Measurements from ENCODE around the gene ALG11.
"Not testable (repeated sequence)": the region's sequence is repeated elsewhere in the genome, so short reads cannot be mapped to it uniquely, and the experiment has no call there.

The ALG11 gene

DNA sequence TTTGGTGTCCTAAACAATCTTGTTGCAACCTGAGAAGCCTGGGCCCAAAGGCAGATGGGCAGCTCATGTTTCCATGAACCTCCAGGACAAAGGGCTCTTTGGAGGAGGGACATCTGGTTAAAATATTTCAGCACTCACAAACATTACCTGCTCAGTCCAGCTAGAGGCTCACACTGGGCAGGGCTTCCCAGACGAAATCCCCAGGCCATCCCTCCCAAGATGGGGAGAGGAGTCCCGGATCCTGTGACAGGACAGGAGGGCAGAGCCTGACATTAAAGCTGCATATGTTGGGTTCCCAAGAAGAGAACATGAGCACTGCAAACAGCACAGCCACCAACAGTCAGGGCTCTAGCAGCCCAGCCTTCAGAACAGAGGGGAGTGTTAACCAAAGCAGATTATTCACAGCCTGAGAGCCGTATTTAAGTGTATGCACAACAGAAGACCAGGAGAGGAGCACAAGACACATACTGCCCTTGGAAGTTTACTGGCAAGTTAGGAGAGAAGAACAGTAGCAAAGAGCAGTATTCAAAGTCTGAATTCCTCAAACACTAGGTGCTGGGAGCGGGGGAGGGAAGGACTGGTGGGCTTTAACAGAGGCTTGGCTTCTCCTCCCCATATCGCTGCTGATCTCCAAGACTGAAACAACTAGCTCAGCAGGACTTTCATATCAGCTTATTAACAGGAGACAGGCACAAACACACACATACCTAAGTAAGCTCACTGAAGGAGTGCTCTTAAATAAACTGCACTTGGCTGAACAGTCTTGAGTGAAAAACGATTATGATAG, 13.3 kb upstream of the ALG11 start:
- DNase-seq: peak; percentile 59

DNA sequence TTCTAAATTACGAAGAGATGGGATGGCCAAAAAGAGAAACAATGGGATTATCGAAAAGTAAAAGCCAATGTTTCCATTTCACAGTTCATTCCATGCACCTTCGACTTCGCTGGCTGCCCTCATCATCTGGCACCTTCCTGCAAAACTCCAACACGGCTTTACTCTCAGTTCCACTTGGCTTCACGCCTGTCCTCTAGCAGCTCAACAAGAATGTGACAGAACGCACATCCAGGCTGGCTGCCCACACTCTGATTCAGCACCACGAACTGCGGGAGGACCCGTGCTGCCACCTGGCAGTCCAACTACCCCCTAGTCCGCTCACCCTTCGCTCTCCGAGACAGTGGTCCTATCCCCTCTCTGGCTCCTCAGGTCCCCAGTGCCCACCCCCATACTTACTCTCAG, 12.7 kb upstream of the ALG11 start:
- peak; percentile 59 for DNase-seq

DNA sequence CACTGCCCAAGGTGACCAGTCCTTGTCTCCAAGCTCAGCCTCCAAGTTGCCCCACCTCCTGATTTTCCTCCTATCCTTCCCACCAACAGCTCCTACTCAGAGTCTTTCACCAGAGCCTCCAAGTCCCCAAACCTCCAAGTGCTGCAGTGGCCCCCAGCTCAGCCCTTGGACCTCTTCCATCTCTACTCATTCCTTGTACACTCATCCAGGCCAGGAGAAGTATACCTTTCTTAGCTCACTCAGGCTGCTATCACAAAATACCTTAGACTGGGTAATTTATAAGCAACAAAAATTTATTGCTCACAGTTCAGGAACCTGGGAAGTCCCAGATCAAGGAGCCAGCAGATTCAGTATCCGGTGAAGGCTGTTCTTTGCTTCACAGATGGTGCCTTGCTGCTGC, 12.3 kb upstream of the ALG11 start:
- no peak for DNase-seq

DNA sequence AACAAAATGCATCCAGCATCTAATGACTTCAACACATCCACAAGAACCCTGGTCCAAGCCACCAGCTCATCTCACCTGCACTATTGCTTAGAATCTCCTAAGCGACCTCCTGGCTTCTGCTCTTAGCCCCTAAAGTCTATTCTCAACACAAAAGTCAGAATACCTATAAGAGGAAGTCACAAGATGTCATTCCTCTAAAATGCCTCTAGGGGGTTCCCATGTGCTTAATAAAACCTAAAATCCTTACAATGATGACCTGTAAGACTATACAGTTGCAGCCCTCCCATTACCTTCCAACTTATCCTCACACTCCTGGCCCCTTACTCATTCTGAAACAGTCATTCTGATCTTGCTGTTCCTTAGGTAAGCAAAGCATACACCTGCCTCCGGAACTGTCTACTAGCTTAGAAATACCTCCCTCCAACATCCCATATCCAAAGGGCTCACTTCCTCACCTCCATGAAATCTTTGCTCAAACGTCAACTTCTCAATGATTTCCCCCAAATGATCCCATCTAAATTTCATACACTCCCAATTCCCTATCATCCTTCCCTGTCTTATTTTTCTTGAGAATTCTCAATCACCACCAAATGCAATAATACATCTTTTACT, 11.0 kb upstream of the ALG11 start:
- peak; percentile 16 for DNase-seq

DNA sequence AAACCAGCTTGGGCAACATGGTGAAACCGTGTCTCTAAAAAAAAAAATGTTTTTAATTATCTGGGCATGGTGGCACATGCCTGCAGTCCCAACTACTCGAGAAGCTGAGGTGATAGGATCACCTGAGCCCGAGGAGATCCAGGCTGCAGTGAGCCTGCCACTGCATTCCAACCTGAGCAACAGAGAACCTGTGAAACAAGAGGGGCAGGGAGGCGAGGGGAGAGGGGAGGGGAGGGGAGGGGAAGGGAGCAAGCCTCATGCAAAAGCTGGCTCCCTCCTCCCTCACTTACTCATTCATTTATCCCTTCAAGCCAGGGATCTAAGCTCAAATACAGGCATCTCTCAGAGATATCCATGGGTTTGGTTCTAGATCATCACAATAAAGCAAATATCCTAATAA, 9.8 kb upstream of the ALG11 start:
- no peak for DNase-seq

DNA sequence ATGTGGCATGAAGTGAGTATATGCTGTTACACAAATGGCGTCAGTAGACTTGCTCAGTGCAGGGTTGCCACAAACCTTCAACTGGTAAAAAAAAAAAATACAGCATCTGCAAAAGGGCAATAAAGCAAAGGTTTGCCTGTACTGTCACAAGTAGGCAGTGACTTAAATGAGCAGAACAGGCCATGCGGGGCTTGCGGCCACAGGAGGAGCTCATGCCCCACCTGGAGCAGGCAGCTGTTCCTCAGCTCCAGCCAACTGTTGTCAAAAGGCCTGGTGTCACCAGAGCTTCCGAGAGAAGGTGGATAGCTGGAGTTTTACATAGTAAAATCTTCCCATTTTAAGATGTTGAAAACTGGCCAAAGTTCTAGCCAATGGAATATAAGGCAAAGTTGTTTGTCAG, 8.7 kb upstream of the ALG11 start:
- no peak for DNase-seq

DNA sequence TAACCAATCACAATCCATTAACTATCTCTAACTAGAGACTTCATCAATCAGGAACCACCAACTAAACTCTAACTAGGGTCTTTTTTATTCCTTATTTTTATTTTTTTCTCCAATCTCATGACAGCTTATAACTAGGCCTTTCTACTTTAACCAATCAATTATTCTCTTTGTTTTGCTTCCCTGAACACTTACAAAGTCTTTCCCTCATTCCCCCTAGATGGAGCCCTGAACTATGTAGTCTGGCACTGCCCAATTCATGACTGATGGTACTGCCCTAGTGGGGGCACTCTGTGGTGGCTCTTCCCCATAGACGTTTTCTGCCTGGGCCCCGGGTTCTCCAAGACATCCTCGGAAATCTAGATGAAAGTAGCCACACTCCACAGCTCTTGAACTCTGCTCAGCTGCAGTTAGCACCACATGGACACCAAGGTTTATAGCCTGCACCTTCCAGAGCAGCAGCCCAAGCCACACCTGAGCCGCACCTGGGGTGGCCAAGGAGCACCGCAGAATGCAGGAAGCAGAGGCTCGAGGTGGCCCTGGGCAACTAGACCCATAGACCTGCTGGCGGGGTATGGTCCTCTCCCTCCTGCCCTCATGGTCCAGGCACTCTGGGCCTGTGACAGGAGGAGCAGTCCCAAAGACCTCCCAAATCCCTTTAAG, 7.6 kb upstream of the ALG11 start:
- DNase-seq: no peak

DNA sequence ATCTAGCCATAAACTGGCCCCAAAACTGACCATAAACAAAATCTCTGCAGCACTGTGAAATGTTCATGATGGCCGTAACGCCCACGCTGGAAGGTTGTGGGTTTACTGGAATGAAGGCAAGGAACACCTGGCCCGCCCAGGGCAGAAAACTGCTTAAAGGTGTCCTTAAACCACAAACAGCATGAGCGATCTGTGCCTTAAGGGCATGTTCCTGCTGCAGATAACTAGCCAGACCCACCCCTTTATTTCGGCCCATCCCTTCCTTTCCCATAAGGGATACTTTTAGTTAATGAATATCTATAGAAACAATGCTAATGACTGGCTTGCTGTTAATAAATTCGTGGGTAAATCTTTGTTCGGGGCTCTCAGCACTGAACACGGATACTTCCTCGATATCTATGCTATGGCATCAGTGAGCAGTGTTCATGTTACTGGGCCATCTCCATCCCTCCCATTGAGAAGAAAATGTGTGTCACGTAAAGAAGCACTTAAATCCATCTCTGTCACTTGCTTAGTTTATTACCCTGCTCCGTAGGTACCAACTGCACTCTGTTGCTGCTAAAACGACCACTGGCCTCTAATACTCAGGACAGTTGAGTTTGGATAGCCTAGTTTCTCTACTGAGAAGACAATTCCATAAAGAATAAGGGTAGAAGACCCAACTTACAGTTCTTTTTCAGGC, 6.2 kb upstream of the ALG11 start:
- no peak for DNase-seq

DNA sequence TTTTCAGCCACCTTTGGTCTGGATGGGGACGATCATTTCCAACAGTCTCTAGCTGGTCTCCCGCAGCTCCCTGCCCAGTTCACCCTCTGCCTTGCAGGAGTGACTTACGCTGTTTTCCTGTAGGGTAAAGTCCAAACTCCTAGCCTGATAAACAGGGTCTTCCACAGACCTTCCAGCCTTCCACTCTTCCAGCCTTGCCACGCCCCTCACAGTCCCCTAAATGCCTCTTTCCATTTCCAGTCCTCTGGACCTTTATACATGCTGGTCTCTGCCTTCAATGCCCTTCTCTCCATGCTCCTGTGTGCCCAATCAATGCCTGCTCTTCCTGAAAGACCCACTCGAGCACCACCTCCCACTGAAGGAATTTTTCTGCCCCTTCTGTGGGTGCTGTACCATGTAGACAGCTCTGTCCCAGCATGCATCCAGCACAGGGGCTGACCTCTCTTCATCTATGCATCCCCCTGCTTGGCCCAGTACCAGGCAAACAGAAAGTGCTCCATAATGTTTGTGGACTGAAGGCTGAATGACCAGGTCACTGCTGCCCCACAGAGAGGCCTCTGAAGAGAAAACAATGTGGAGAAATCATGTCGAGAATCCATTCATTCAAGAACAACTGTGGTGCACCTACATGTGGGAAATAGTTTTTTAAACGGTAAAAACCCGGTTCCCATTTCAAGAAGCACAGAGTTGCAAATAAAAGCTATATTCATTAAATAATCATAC, 5.5 kb upstream of the ALG11 start:
- no peak for DNase-seq

DNA sequence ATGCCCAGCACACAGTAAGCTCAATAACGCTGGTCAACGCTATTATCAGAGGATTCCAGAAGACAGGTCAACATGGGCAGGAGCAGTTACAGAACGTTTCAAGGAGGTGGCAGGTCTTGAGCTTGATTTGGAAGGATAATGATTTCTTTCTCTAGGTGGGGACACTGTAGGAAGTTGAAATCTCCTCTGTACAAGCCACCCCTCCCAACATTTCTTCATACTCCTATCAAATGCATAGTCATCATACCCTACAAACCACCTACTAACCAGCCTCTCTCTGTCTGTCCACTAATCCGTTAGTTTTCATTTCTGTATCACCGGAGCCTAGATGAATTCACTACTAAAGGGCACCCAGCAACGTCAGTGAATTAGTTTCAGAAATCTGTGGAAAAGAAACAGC, 2.3 kb upstream of the ALG11 start:
- DNase-seq: no peak

DNA sequence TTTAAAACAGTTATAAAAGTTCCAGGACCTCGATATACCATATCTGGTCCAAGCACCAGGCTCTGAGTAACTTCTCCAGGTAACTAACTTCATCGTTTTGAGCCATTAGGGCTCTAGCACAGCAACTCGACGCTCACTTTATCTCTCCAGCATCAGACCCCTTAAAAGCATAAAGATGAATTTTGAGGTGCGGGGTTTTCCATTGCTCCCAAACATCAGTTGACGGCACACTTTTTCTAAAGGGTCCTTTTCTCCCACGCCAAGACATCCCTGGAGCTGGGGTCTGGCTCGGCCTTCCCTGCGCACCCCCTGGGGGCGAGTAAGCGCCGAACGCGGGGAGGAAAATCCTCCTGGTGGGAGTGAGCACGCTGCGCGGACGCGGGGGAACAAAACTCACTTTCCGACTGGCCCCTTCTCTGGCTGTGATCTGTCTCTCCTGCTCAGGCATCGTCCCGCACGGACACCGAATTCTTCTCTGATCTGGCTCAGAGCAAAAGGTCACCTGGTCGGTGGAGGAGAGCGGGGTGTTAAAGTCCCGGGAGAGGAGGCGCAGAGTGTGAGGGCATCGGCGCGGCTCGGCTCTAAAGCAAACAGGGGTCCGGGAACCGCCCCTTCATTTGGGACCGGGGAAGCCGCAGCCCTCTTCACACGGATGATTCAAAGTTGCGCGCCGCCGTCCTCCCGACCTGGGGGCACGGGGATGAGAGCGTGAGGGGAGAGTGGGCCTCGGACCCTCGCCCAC, 1.1 kb upstream of the ALG11 start, which contains the start of gene ATP7B:
TSS of gene ATP7B (minus strand) at position 561 of the 742 bp plus-strand sequence. CDS start at position 448, 113 bp downstream.
- DNase-seq: no peak

DNA sequence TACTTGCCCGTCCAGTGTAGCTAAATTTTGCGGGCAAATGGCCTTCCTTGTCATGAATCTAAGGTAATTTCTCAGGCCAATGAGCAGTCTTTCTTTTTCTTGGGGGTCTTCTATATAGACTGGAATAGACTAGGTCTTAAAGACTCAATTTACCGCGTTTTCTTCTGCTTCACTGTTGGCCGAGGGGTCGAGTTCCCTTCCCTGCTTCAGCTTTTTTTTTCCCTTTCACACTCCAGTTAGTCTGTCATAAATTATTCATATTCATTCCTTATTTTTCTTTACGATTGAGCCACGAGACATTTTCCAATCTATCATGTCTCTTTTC, 276 bp downstream of the ALG11 start:
- no peak for DNase-seq

DNA sequence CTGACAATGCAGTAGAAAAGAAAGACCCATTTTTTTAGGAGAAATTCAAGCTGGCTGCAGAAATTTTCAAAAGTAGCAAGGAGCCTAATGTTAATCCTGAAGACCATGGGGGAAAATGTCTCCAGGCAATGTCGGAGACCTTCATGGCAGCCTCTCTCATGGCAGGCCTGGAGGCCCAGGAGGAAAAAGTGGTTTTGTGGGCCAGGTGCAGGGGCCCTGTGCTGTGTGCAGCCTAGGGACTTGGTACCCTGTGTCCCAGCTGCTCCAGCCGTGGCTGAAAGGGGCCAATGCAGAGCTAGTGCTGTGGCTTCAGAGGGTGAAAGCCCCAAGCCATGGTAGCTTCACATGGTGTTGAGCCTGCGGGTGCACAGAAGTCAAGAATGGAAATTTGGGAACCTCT, 4.1 kb downstream of the ALG11 start:
- DNase-seq: no peak

DNA sequence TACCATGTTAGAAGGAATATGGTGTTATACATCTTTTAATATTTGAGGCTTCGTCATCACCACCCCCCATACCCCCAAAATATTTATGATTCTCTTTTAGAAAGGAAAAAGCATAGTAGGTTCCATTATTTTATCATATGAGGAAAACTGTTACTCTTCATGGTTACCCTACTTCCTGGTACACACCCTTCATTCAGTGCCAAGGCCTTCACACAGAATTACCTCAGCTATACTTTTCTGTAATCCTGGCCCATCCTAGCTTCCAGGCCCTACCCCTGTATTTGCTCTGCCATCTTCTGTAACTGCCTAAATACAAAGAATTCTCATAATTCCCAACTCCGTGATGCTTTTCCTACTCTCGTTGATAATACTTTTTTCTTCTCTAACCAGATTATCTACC, 8.0 kb downstream of the ALG11 start:
- DNase-seq: no peak

DNA sequence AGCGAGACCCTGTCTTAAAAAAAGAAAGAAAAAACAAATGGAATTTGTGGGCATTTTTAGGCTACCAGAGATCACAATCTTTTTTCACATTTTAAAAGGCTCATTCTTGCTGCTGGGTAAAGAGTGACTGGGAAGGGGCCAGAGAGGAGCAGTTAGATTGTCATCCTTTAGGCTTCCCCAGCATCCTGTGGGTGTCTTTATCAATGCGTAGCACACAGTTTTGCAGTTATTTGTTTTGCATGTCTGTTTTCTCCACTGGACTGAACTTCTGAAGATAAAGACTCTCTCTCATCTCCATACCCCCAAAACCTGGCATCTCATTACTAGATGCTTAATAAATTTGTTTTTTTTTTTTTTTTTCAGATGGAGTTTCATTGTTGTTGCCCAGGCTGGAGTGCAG, 10.2 kb downstream of the ALG11 start:
- DNase-seq: no peak

DNA sequence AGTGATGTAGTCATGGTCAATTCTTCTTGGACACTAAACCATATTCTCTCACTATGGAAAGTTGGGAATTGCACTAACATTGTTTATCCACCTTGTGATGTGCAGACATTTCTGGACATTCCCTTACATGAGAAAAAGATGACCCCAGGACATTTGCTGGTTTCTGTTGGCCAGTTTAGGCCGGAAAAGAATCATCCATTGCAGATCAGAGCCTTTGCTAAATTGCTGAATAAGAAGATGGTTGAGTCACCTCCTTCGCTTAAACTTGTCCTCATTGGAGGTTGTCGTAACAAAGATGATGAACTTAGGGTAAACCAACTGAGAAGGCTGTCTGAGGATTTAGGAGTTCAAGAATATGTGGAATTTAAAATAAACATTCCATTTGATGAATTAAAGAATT, 12.3 kb downstream of the ALG11 start, which contains the start of gene UTP14C:
TSS of gene UTP14C (plus strand) at position 211 of the 400 bp plus-strand sequence. CDS start 4,114 bp downstream, outside the sequence.
- no peak for DNase-seq

DNA sequence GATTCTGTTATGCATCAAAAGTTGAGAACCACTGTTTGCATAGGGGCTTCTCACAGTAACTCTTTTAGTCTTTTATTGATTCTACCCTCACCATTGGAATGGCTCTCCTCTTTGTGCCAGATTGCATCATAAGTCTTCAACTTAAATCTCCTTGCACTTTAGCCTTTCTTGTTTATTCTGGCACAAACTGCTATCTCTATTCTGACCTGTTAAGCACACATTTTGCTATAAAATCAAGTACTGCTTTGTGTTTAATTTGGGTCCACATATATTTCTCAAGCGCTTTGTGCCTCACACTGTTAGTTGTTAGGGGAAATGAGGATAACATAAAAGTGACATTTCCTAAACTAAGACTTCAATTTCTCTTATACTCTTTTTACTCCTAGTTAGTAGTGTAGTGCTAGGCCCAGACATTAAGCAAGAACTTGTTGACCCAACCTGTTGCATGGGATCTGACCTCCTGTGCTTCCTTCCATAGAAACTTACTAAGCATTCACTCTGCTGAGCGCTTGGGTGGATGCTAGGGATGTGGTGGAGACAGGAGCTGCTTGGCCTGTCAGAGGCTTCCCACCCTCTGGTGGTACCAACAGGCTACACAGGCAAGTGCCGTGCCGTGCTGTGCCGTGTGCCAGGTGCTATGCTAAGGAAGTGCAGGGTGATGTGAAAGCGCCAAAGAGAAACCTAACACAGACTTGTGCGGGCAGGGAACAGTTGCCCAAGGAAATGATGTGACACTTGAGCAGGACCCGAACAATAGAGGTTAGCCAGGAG, 13.5 kb downstream of the ALG11 start:
- DNase-seq: no peak

DNA sequence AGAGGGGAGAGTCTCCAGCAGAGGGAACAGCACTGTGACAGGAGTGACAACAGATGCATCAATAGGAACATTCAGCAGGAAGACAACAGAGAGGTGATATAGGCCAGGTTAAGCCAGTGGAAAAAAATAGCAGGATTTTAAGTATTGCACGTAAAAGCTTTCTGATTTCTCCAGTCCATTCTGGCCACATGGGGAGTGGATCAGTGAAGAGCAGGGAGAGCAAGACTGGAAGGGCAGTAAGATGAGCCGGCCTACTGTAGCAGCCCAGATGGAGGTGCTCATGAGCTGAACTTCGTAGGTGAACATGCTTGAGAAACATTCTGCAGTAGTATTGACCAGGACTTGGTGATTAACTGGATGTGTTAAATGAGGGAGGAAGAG, 14.0 kb downstream of the ALG11 start:
- no peak for DNase-seq

DNA sequence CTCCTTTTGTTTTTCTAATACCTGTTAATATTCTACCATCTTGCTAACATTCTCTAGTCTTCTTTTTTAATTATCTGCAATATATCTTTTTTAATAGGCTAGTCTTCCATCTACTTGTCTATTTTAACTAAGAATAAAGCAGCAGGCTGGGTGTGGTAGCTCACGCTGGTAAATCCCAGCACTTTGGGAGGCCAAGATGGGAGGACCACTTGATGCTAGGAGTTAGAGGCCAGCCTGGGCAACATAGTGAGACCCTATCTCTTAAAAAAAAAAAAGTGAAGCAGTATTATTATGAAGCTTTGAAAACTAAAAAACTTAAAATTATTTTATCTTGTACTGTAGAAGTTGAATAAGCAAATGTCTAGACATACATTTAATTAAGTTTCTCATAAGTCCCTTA, 15.6 kb downstream of the ALG11 start:
- DNase-seq: no peak

DNA sequence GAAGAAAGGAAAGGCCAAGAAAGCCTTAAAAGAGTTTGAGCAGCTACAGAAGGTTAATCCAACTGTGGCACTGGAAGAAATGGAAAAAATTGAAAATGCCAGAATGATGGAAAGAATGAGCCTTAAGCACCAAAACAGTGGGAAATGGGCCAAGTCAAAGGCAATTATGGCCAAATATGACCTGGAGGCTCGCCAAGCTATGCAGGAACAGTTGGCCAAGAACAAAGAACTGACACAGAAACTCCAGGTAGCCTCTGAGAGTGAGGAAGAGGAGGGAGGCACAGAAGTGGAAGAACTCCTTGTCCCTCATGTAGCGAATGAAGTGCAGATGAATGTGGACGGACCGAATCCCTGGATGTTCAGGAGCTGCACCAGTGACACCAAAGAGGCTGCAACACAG, 17.4 kb downstream of the ALG11 start:
- DNase-seq: no peak

DNA sequence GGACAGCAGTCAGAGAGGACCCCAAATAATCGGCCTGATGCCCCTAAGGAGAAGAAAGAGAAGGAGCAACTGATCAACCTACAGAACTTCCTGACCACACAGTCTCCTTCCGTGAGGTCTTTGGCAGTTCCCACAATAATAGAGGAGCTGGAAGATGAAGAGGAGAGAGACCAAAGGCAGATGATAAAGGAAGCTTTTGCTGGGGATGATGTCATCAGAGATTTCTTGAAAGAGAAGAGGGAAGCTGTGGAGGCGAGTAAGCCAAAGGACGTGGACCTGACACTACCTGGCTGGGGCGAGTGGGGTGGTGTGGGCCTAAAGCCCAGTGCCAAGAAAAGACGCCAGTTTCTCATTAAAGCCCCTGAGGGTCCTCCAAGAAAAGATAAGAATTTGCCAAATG, 18.2 kb downstream of the ALG11 start:
- not testable (repeated sequence) for DNase-seq
